ENCODE results near the gene ANXA6. TPM values are rescaled to one million over a fixed set of nuclear protein-coding genes. Genes with fewer than 3 reads are reported as not detected.

ANXA6 gene
- polyA plus RNA-seq, 1 of the 3 experiments (the other 2 are of a cell fraction): 87.5 TPM

DNA sequence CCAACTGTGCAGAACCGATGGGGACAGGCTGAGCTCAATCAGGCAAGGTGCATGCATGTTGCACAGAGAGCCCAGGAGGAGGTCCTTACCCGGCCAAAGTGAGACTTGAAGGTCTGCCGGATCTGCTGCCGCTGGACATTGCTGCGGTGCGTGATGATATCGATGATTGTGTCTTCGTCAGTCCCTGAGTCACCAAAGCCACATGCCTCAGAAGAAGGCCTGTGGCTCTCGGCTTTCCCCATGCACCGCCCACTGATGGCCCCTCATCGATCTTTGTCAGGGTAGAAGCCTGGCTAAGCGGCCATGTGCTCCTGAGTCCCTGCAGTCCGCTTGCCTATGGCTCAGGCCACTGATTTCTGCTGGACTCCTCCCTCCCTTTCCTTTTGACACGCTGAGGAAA lies 34.8 kb downstream of the ANXA6 start:
- WGBS (ENCODE audit: low lambda C conversion rate): 91% methylated on average over 14 of the region's 14 CpGs
- no peak overlapping the region for H3K4me2 ChIP-seq
- CTCF ChIA-PET: interaction anchor here (1.3 to 32.5 kb wide), 3 partner anchors 8 to 73 kb away, joined by 4 to 540 read pairs (median 79); no protein-coding TSS in a partner anchor

More for the DNA sequence above, 34.8 kb downstream of the ANXA6 start:
- Histone ChIP-seq H3K27me3 (ENCODE audit: insufficient read depth) (no peaks in the 10 kb centered on the region), H3K4me1 (ENCODE audit: control insufficient read depth in 1 of 2, insufficient read depth in 2 of 2, low read depth in 1 of 2, low read length in 1 of 2) (no peaks in the 10 kb centered on the region; a peak in 1 of 4 replicates), H2AFZ (ENCODE audit: low read depth) (no peak overlapping the region), H3K9me2 (no peaks in the 10 kb centered on the region), H3F3A (replicated peaks; ENCODE audit: insufficient read depth) (no peaks in the 10 kb centered on the region), H3K27ac (ENCODE audit: low read depth in 2 of 2, low read length in 1 of 2) (no peak overlapping the region), H3K79me2 (ENCODE audit: insufficient read depth) (no peaks in the 10 kb centered on the region), H3K4me3 (ENCODE audit: low read depth in 2 of 2, low read length in 1 of 2) (no peak overlapping the region), H3K9ac (no peak overlapping the region), H4K20me1 (ENCODE audit: insufficient read depth) (no peaks in the 10 kb centered on the region), H3K36me3 (replicated peaks in 1 of 2; ENCODE audit: control insufficient read depth in 1 of 2, insufficient read depth in 2 of 2, low read length in 1 of 2) (peaks cover 25 to 49% of the 10 kb centered on the region in 2 experiments), H3K9me3 (no peaks in the 10 kb centered on the region)
- POLR2A ChIA-PET: no interaction called here
- no peak for DNase-seq
- no peak for TF ChIP-seq RCOR1 (IDR thresholded peaks at IDR 0.05; ENCODE audit: low read length)
- TF ChIP-seq EP300 (IDR thresholded peaks at IDR 0.05; ENCODE audit: borderline replicate concordance in 1 of 2, low read depth in 1 of 2, low read length in 1 of 2): no peak
- TF ChIP-seq FOSL2 (IDR thresholded peaks at IDR 0.05; ENCODE audit: borderline replicate concordance, low read depth): no peak
- no peak for TF ChIP-seq USF1 (IDR thresholded peaks at IDR 0.05; ENCODE audit: borderline replicate concordance, low read depth)
- no peak for TF ChIP-seq SMC3 (IDR thresholded peaks at IDR 0.05; ENCODE audit: low read depth, low read length)
- no peak for TF ChIP-seq YY1 (IDR thresholded peaks at IDR 0.05; ENCODE audit: low read depth)
- TF ChIP-seq, protein P1, sequence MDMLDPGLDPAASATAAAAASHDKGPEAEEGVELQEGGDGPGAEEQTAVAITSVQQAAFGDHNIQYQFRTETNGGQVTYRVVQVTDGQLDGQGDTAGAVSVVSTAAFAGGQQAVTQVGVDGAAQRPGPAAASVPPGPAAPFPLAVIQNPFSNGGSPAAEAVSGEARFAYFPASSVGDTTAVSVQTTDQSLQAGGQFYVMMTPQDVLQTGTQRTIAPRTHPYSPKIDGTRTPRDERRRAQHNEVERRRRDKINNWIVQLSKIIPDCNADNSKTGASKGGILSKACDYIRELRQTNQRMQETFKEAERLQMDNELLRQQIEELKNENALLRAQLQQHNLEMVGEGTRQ (IDR thresholded peaks at IDR 0.05; ENCODE audit: borderline replicate concordance, low read depth, low read length): no peak
- no peak for TF ChIP-seq RXRA (IDR thresholded peaks at IDR 0.05; ENCODE audit: borderline replicate concordance, low read depth)
- TF ChIP-seq FOXJ3 (CRISPR knock-in tag; IDR thresholded peaks at IDR 0.05): no peak
- no peak for TF ChIP-seq CTCF (IDR thresholded peaks at IDR 0.05)
- TF ChIP-seq NFIC (IDR thresholded peaks at IDR 0.05; ENCODE audit: borderline replicate concordance): no peak
- no peak for TF ChIP-seq ELF1 (IDR thresholded peaks at IDR 0.05)
- TF ChIP-seq MEF2A (IDR thresholded peaks at IDR 0.05; ENCODE audit: borderline replicate concordance, low read depth): no peak
- TF ChIP-seq TAF1 (IDR thresholded peaks at IDR 0.05; ENCODE audit: borderline replicate concordance, low read depth, low read length): no peak
- TF ChIP-seq RFX5 (IDR thresholded peaks at IDR 0.05; ENCODE audit: low read length): no peak
- TF ChIP-seq TCF12 (IDR thresholded peaks at IDR 0.05): no peak
- TF ChIP-seq NRF1 (IDR thresholded peaks at IDR 0.05; ENCODE audit: low read depth, low read length): no peak
- no peak for TF ChIP-seq GATA2 (CRISPR knock-in tag; IDR thresholded peaks at IDR 0.05)

Measured in SK-N-SH (cell line).